SK-N-MC (cell line): Measurements from ENCODE around the gene KLK11.
"Not testable (repeated sequence)": the region's sequence is repeated elsewhere in the genome, so short reads cannot be mapped to it uniquely, and the experiment has no call there.

Experiments used
- EZH2 ChIP-seq: fragments of 200-600 bp; sonication (generic); IDR thresholded peaks from one replicate; pipeline ENCODE4 v1.6.1; 2017; ENCODE audit warnings: antibody characterized with exemption
- FOXP2 ChIP-seq: optimal IDR thresholded peaks from 2 replicates; pipeline ENCODE3; 2011; ENCODE audit warnings: mild to moderate bottlenecking, moderate library complexity; ENCODE audit not compliant: insufficient read depth; ENCODE audit errors: extremely low read length, control extremely low read depth
- POLR2AphosphoS5 ChIP-seq: IDR thresholded peaks from 2 replicates; pipeline ENCODE4 v1.6.1; 2012; ENCODE audit warnings: mild to moderate bottlenecking, low read depth, low read length, borderline replicate concordance

- TF ChIP-seq EZH2, POLR2AphosphoS5, FOXP2: not testable (repeated sequence)
Measured at GRCh38 chr19:50984416-50984815, 42.0 kb downstream of the KLK11 start.
